G401.6 (cell line): ENCODE data around the gene ATXN7L2.

Experiments used
- FAIRE-seq: peaks from 2 replicates; lab custom pipeline; 2012; peaks lifted over from hg19 to GRCh38; lab: Jason Lieb, UNC

Gene ATXN7L2

DNA sequence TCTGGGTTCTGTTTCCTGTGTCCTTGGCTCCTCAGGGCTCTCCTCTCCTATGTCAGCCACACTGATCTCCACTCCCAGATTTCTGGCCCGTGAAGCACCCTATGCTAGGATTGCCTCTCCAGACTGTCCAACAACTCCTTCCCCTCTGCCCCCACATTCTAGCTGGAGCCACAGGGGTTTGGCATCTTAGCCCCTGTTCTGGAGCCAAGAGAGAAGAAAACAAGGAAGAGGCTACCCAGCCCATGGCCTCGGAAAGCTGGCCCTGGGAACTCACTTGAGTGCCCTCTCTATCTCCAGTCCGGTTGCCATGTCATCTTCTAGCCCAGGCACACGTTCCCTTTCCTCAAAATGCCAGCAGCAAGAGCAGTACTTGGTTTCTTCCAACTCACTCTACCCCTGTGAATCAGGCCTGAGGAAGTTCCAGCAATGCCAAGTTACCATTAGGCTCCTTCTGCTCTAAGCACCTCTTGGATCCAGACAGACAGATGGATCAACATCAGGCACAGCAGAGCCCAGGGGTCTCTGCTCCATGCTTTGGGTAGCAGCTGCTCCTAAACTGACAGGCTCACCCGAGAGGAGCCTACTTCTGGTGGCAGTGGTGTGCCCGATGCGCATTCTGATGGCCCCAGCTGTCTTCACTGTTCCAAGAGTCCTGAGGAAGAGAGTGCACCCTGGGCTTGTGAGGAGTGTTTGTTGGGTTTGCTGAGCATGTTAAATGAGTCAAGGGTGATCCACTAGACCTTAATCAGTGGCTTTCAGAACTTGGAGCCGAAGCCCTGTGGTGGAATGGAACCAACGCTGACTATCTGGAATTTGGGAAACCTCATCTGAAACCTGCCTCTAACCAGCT is 44.4 kb downstream of the ATXN7L2 start:
- no peak for FAIRE-seq

- no peak for FAIRE-seq
Observed at GRCh38 chr1:109528712-109529111, 45.0 kb downstream of the ATXN7L2 start.

DNA sequence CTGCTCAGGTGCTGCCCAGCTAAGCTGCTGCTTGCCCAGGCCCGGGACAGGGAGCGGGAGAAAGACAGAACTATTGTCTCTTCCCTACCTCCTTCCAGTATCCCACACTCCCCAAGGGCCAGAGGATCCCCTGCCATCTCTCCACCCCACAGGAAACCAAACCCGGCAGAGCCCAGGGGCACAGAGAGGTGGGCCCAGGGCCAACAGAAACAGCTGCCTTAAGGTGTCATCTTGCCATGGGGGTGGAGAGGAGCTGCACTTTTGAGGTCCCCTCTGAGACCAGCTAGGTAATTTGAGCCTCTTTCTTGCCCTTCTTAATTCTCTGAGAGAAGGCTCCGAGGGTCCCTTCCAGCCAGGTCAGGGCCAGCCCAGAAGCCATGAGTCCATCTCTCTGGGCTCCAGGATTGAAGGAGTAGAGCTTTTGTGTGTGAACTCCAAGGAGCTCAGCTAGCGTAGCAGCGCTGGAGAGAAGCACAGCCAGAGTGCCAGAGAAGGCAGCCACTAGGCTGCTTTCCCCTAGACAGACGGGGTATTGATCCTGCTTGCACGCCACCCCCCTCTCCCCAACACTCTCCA is 46.3 kb downstream of the ATXN7L2 start:
- FAIRE-seq, result no peak

GRCh38 chr1:109530457-109531087 is 46.9 kb downstream of the ATXN7L2 start:
- no peak for FAIRE-seq

GRCh38 chr1:109531380-109531779 is 47.7 kb downstream of the ATXN7L2 start:
- no peak for FAIRE-seq

DNA sequence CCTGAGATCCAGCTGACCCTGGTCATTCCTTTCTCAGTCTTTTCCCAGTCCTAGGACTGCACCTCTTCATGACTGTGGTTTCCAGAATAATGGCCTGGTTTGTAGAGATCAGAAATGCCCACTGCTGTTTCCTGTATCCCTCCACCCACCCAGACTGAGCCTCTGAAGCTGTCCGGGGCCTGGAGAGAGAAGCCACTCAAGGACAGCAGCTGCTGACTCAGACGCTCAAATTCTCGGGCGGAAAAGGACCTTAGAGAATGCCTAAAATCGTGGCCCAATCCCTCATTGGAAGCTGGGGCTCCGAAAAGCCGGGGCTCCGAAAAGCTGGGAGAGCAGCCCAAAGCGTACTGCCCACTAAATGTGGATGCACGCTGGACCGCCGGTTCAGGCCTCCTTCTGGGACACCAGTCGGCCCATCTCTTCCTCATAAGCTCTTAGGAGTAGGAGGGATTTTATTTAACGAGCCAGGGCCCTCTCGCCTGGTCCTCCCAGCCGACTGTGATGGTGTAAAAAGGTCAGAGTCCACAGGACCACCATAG is 48.2 kb downstream of the ATXN7L2 start:
- no peak for FAIRE-seq

GRCh38 chr1:109532365-109533136 is 48.8 kb downstream of the ATXN7L2 start:
- FAIRE-seq, result no peak

DNA sequence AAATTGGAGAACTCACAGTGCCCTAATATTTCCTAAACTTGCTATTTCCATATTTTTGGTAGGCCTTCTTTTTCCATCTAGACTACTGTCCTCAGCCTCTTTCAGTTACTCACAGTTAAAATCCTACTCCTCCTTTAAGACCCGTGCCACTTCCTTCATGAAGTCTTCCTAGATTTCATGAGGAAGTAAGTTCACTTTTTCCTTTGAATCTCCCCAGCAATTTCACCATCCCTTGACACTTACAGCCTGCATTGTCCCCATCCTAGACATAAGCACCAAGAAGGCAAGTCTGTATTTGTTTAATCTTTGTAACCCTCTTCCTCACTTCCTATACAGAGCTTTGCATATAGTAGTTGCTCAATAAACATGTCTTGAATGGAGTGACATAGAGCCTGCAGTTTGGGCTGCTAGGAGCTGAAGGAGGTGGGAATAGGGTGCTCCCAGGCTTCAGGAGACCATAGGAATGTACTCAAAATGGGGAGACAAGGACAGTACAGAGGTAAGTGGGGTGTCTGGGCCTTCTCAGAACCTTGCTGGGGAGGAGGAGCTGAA is 50.7 kb downstream of the ATXN7L2 start:
- no peak for FAIRE-seq

- FAIRE-seq, result no peak
Observed at GRCh38 chr1:109535481-109535880, 51.8 kb downstream of the ATXN7L2 start.

DNA sequence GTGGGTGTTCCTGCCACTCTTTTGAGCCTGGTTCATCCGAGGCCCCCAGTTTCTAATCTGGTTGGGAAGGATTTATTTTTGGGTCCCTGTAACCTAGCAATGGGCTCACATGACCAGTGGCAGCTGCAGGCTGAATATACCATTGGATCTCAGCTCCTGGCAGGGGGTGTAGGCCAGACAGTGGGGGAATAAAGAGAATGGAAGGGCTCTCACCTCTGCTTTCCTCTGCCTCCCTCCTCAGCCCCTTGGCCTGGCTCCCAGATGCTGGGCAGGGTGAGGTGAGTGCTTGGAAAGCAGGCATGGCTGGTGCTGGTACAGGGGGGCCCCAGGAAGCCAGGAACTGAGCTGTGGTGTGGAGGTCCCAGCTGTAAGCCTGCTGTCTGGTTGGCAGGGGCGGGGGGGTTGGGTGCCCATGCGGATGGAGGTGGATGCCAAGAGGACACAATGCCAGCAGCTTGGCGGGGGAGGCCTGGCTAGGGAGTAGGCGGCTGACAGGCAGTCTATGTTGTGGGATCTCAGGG is 52.3 kb downstream of the ATXN7L2 start:
- FAIRE-seq, result no peak

- FAIRE-seq, result no peak
Observed at GRCh38 chr1:109537450-109538178, 53.9 kb downstream of the ATXN7L2 start.

GRCh38 chr1:109538827-109539555 is 55.3 kb downstream of the ATXN7L2 start:
- no peak for FAIRE-seq

DNA sequence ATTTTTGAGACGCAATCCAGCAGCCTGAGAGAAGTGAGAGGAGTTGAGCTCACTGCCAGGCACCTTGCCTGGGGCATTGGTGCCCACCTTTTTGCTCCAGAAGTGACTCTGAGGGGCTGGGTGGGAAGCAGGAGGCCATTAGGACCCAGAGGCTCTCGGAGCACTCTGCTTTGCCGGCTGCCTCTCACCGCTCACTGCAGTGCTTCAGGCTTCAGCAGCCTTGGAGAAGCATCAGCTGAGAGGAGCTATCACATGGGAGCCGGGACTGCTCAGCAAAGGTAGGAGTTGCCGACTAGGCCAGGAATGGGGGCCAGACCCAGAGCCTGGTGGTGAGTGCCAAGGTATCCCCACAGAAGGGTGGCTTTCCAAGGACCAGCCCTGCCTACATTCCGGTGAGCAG is 56.0 kb downstream of the ATXN7L2 start, which contains the start of gene GPR61:
Gene GPR61, plus strand, starts transcription at position 197 of the 400 bp plus-strand sequence. CDS start 3,151 bp downstream, outside the sequence.
- no peak for FAIRE-seq

DNA sequence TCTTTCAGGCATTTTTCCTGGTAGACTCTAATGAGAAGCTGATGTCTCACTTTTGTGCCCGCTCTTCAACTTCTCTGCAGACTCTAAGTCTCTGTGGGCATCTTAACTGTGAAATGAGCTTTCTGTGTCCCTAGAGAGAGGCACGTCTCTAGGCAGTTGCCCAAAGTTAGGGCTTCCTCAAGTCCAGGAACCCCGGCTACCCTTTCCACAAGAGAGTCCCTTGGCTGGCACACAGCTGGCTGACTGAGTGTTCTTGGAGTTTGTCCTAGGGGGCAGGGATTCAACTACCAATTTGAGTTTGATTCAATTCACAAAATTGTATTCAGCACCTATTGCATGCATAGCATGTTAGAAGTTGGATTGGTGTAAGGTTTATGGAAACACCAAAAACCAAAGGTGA is 57.4 kb downstream of the ATXN7L2 start:
- FAIRE-seq, result no peak
